ENCODE measurements around the gene CTIF. TPM values are rescaled to one million over a fixed set of nuclear protein-coding genes. Genes with fewer than 3 reads are reported as not detected.
A peak's percentile ranks its signal among the peaks of the same experiment; 100 is the strongest.
"Not testable (repeated sequence)": the region's sequence is repeated elsewhere in the genome, so short reads cannot be mapped to it uniquely, and the experiment has no call there.

Gene CTIF
- total RNA-seq, 4 donors from 2014 or later: 29.0 to 61.5 (median 37.7) TPM

- Histone ChIP-seq H3K27me3 (no peaks in the 10 kb centered on the region), H3K4me3 (no peak overlapping the region), H3K36me3 (no peaks in the 10 kb centered on the region), H3K4me1 (no peaks in the 10 kb centered on the region), H3K9me3 (no peaks in the 10 kb centered on the region), H3K27ac (no peak overlapping the region)
- WGBS: 81% methylated on average over 12 of the region's 12 CpGs
- TF ChIP-seq POLR2A (IDR thresholded peaks at IDR 0.05): no peak
- no peak for TF ChIP-seq POLR2AphosphoS5 (IDR thresholded peaks at IDR 0.05)
- TF ChIP-seq EP300 (IDR thresholded peaks at IDR 0.05): no peak
- no peak for TF ChIP-seq CTCF (IDR thresholded peaks at IDR 0.05)
- no peak for DNase-seq (ENCODE audit: low spot score in 2 of 2)
Observed at GRCh38 chr18:48709371-48710062, 170.7 kb downstream of the CTIF start.

- TF ChIP-seq CTCF (IDR thresholded peaks at IDR 0.05) (peak; percentile 11 to 30), EP300 (IDR thresholded peaks at IDR 0.05) (no peak)
- WGBS: 77% methylated on average over 13 of the region's 15 CpGs
- Histone ChIP-seq H3K4me3 (no peak overlapping the region), H3K4me1 (peaks cover 13% of the 10 kb centered on the region), H3K36me3 (no peaks in the 10 kb centered on the region), H3K27ac (no peak overlapping the region), H3K9me3 (no peaks in the 10 kb centered on the region), H3K27me3 (no peaks in the 10 kb centered on the region)
- DNase-seq (ENCODE audit: low spot score in 2 of 2): no peak
Observed at GRCh38 chr18:48711651-48712486, 173.0 kb downstream of the CTIF start.

GRCh38 chr18:48713309-48713708 lies 174.5 kb downstream of the CTIF start:
- DNase-seq (ENCODE audit: low spot score in 2 of 2): no peak
- Histone ChIP-seq H3K27ac (no peak overlapping the region), H3K27me3 (no peaks in the 10 kb centered on the region), H3K4me3 (no peak overlapping the region), H3K9me3 (no peaks in the 10 kb centered on the region), H3K36me3 (no peaks in the 10 kb centered on the region), H3K4me1 (peaks cover 13% of the 10 kb centered on the region)
- TF ChIP-seq POLR2AphosphoS5 (IDR thresholded peaks at IDR 0.05) (no peak), POLR2A (IDR thresholded peaks at IDR 0.05) (no peak), EP300 (IDR thresholded peaks at IDR 0.05) (no peak), CTCF (IDR thresholded peaks at IDR 0.05) (no peak)
- 81% methylated on average over 14 of the region's 14 CpGs for whole genome bisulfite sequencing

DNA sequence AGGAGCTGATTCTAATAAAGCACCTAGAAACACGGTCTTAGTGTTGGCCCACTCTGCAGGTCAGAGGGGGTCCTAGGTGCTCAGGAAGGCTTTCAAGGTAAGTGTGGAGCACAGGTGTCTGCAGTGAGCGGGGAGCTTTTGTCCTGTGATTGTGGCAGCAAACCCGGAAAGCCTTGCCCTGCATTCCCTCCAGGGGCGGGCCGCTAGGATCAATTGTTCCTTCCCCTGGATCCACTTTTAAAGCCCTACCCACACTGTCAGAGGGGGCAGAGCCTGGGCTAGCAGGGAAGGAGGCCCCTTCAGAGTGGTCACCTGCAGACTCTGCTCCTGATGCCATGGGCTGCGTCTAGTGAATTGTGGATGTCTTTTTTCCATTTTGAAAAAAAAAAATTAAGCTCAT lies 176.0 kb downstream of the CTIF start:
- no peaks in the 10 kb centered on the region for H3K27me3 ChIP-seq
- no peaks in the 10 kb centered on the region for H3K9me3 ChIP-seq
- 80% methylated on average over 6 of the region's 6 CpGs for WGBS
- peaks cover 7% of the 10 kb centered on the region for H3K36me3 ChIP-seq
- peaks cover 13% of the 10 kb centered on the region for H3K4me1 ChIP-seq
- DNase-seq (ENCODE audit: low spot score in 2 of 2): no peak
- no peak overlapping the region for H3K27ac ChIP-seq
- no peak for TF ChIP-seq CTCF (IDR thresholded peaks at IDR 0.05)
- TF ChIP-seq POLR2A (IDR thresholded peaks at IDR 0.05): no peak
- no peak for TF ChIP-seq EP300 (IDR thresholded peaks at IDR 0.05)
- no peak overlapping the region for H3K4me3 ChIP-seq

- DNase-seq (ENCODE audit: low spot score in 2 of 2): no peak
- H3K36me3 ChIP-seq: peaks cover 7% of the 10 kb centered on the region
- no peak overlapping the region for H3K4me3 ChIP-seq
- WGBS: 45% methylated on average over 8 of the region's 10 CpGs
- no peak for TF ChIP-seq CTCF (IDR thresholded peaks at IDR 0.05)
- no peak for TF ChIP-seq POLR2A (IDR thresholded peaks at IDR 0.05)
- TF ChIP-seq EP300 (IDR thresholded peaks at IDR 0.05): no peak
- TF ChIP-seq POLR2AphosphoS5 (IDR thresholded peaks at IDR 0.05): no peak
- H3K4me1 ChIP-seq: peaks cover 13% of the 10 kb centered on the region
- no peaks in the 10 kb centered on the region for H3K27me3 ChIP-seq
- no peaks in the 10 kb centered on the region for H3K9me3 ChIP-seq
- H3K27ac ChIP-seq: peak overlapping the region; percentile 66
Observed at GRCh38 chr18:48715711-48716361, 177.0 kb downstream of the CTIF start.

DNA sequence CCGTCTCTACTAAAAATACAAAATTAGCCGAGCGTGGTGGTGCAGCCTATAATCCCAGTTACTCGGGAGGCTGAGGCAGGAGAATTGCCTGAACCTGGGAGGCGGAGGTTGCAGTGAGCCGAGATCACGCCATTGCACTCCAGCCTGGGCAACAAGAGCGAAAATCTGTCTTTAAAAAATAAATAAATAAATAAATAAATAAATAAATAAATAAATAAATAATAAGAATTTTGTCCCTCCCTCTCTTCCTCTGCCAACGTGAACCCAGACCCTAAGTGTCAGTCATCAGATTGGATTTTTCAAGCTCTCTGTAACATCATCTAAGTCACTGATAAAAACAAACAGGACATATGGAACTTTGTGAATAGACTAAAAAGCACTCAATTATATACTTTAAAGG lies 178.4 kb downstream of the CTIF start:
- H3K9me3 ChIP-seq; H3K4me3 ChIP-seq; DNase-seq (ENCODE audit: low spot score in 2 of 2); H3K36me3 ChIP-seq; H3K27me3 ChIP-seq; H3K27ac ChIP-seq: not testable (repeated sequence)
- peaks cover 13% of the 10 kb centered on the region for H3K4me1 ChIP-seq
- WGBS: 96% methylated on average over 9 of the region's 9 CpGs
